GM23338 (cell line): Measurements from ENCODE around the gene MAMDC2. TPM values are rescaled to one million over a fixed set of nuclear protein-coding genes. Genes with fewer than 3 reads are reported as not detected.

ENCODE experiments used
- ATAC-seq: fragments of 200-7000 bp; cut with Tn5 transposase; 3 replicates; pipeline ENCODE4 v1.9.1; 2020
- DNase-seq: peaks from one replicate; pipeline ENCODE4 v3.0.0-alpha.2; 2015; ENCODE audit warnings: low spot score
- H2AFZ ChIP-seq: fragments of 200-600 bp; sonication (generic); 2 replicates; pipeline ENCODE4 v1.8.0; 2016; ENCODE audit warnings: antibody characterized with exemption, mild to moderate bottlenecking, moderate library complexity
- H3F3A ChIP-seq: fragments of 200-600 bp; sonication (generic); replicated peaks from 2 replicates; pipeline ENCODE4 v1.8.0; 2017; ENCODE audit warnings: antibody characterized with exemption, mixed run types, low read depth
- H3K27ac ChIP-seq: fragments of 200-600 bp; sonication (generic); 2 replicates; pipeline ENCODE4 v1.6.1; 2016; ENCODE audit warnings: low read depth
- H3K27me3 ChIP-seq: fragments of 200-600 bp; sonication (generic); 2 replicates; pipeline ENCODE4 v1.8.0; 2016; ENCODE audit warnings: mild to moderate bottlenecking, mixed run types, moderate library complexity; ENCODE audit not compliant: insufficient read depth
- H3K36me3 ChIP-seq: fragments of 200-600 bp; sonication (generic); 2 replicates; pipeline ENCODE4 v1.8.0; 2016; ENCODE audit warnings: mild to moderate bottlenecking; ENCODE audit not compliant: insufficient read depth
- H3K4me1 ChIP-seq: fragments of 200-600 bp; sonication (generic); 2 replicates; pipeline ENCODE4 v1.8.0; 2016; ENCODE audit warnings: mild to moderate bottlenecking, moderate library complexity; ENCODE audit not compliant: insufficient read depth
- H3K4me2 ChIP-seq: fragments of 200-600 bp; sonication (generic); 2 replicates; pipeline ENCODE4 v1.7.1; 2017; ENCODE audit warnings: mixed run types
- H3K4me3 ChIP-seq: fragments of 200-600 bp; sonication (generic); 2 replicates; pipeline ENCODE4 v1.6.1; 2016; ENCODE audit warnings: mixed run types
- H3K79me2 ChIP-seq: fragments of 200-600 bp; sonication (generic); replicated peaks from 2 replicates; pipeline ENCODE4 v1.8.0; 2017; ENCODE audit warnings: mild to moderate bottlenecking; ENCODE audit not compliant: insufficient read depth
- H3K9me2 ChIP-seq: fragments of 200-600 bp; sonication (generic); 2 replicates; pipeline ENCODE4 v1.8.0; 2017; ENCODE audit not compliant: insufficient read depth
- H4K20me1 ChIP-seq: fragments of 200-600 bp; sonication (generic); replicated peaks from 2 replicates; pipeline ENCODE4 v1.8.0; 2017; ENCODE audit warnings: mild to moderate bottlenecking; ENCODE audit not compliant: insufficient read depth
- H3K27ac Mint-ChIP-seq: 2 replicates; pipeline ENCODE4 v1.8.0; 2020; ENCODE audit warnings: inconsistent platforms, mild to moderate bottlenecking, moderate library complexity, mixed read lengths
- H3K27me3 Mint-ChIP-seq: 3 replicates; pipeline ENCODE4 v1.8.0; 2022; ENCODE audit warnings: low read depth, mild to moderate bottlenecking, moderate library complexity, mixed read lengths, inconsistent platforms; ENCODE audit not compliant: insufficient read depth, poor library complexity
- H3K36me3 Mint-ChIP-seq: 3 replicates; pipeline ENCODE4 v1.8.0; 2021; ENCODE audit warnings: low read depth, mild to moderate bottlenecking, inconsistent platforms, moderate library complexity, mixed read lengths
- H3K4me1 Mint-ChIP-seq: 3 replicates; pipeline ENCODE4 v1.8.0; 2020; ENCODE audit warnings: mild to moderate bottlenecking, inconsistent platforms, mixed read lengths
- H3K4me3 Mint-ChIP-seq: 3 replicates; pipeline ENCODE4 v1.8.0; 2021; ENCODE audit warnings: moderate library complexity, mild to moderate bottlenecking, inconsistent platforms, mixed read lengths
- H3K9me3 Mint-ChIP-seq: 3 replicates; pipeline ENCODE4 v1.8.0; 2020; ENCODE audit warnings: moderate library complexity, mild to moderate bottlenecking, inconsistent platforms, mixed read lengths
- CREB1 ChIP-seq: fragments of 250-450 bp; sonication (Bioruptor Pico); IDR thresholded peaks from 2 replicates; pipeline ENCODE4 v1.5.0; 2020; ENCODE audit warnings: low read depth, mild to moderate bottlenecking, moderate library complexity
- CTCF ChIP-seq, 2 experiments: fragments of 200-600 bp in 1 of 2; sonication (generic) in 1 of 2; conservative IDR thresholded peaks; 2 replicates each; pipeline versions ENCODE4 v1.5.1 to v1.6.1; 2016 to 2017; ENCODE audit warnings: antibody characterized with exemption in 2 of 2, low read depth in 2 of 2, mild to moderate bottlenecking in 2 of 2, moderate library complexity in 1 of 2
- ETS1 ChIP-seq: IDR thresholded peaks from 2 replicates; pipeline ENCODE4 v1.6.1; 2016; ENCODE audit warnings: antibody characterized with exemption
- EZH2 ChIP-seq: fragments of 200-600 bp; sonication (generic); IDR thresholded peaks from one replicate; pipeline ENCODE4 v1.8.0; 2017; ENCODE audit warnings: antibody characterized with exemption, mild to moderate bottlenecking, low read depth; ENCODE audit not compliant: unreplicated experiment
- EZH2phosphoT487 ChIP-seq: fragments of 200-600 bp; sonication (generic); IDR thresholded peaks from one replicate; pipeline ENCODE4 v1.8.1; 2018; ENCODE audit warnings: antibody characterized with exemption; ENCODE audit not compliant: unreplicated experiment
- JUNB ChIP-seq: IDR thresholded peaks from one replicate; pipeline ENCODE4 v1.6.1; 2016; ENCODE audit warnings: antibody characterized with exemption; ENCODE audit not compliant: unreplicated experiment
- NANOG ChIP-seq: IDR thresholded peaks from 2 replicates; pipeline ENCODE4 v1.6.1; 2016; ENCODE audit warnings: antibody characterized with exemption, borderline replicate concordance
- POLR2AphosphoS5 ChIP-seq: IDR thresholded peaks from 2 replicates; pipeline ENCODE4 v1.6.1; 2016; ENCODE audit warnings: antibody characterized with exemption, low read depth
- ZNF114 ChIP-seq: fragments of 250-450 bp; sonication (Bioruptor Pico); IDR thresholded peaks from 2 replicates; pipeline ENCODE4 v1.5.0; 2020; ENCODE audit warnings: mild to moderate bottlenecking, moderate library complexity
- ZNF331 ChIP-seq: fragments of 250-450 bp; sonication (Bioruptor Pico); IDR thresholded peaks from 2 replicates; pipeline ENCODE4 v1.5.0; 2020; ENCODE audit warnings: low read depth, mild to moderate bottlenecking, moderate library complexity
- ZNF462 ChIP-seq: fragments of 250-450 bp; sonication (Bioruptor Pico); IDR thresholded peaks from 2 replicates; pipeline ENCODE4 v1.5.0; 2020; ENCODE audit warnings: mild to moderate bottlenecking, moderate library complexity
- polyA plus RNA-seq: library from polyadenylated mRNA; unstranded; fragments of >200 nt; fragmentation: Nextera tagmentation; extraction: Ambion mirVana; gene quantifications from 2 replicates; pipeline ENCODE4 v1.2.1, GENCODE V29; 2016
- total RNA-seq: library from RNA; depleted of rRNA; stranded (reverse); fragments of >200 nt; shearing (Covaris generic); gene quantifications from 2 replicates; pipeline ENCODE4 v1.2.3, GENCODE V29; 2014

MAMDC2 gene
- total and polyA plus RNA-seq, 2 experiments from 2014 or later: 7.7 to 19.6 TPM

- no peak overlapping the region for H3K4me2 ChIP-seq
- Mint-ChIP-seq H3K4me1 (peaks cover 8% of the 10 kb centered on the region), H3K4me3 (no peak overlapping the region), H3K27me3 (peaks cover 4% of the 10 kb centered on the region), H3K36me3 (no peaks in the 10 kb centered on the region), H3K9me3 (no peaks in the 10 kb centered on the region), H3K27ac (no peak overlapping the region)
- H2AFZ ChIP-seq: no peak overlapping the region
- DNase-seq: no peak
- no peaks in the 10 kb centered on the region for H3K79me2 ChIP-seq
- no peak overlapping the region for H3K4me3 ChIP-seq
- no peaks in the 10 kb centered on the region for H4K20me1 ChIP-seq
- no peak for ATAC-seq
- no peaks in the 10 kb centered on the region for H3K27me3 ChIP-seq
- H3K4me1 ChIP-seq: peaks cover 5% of the 10 kb centered on the region; the same call in 1 of the 2 replicates
- 0 out of 2 replicates have a peak, but pooled peaks cover 5% of the 10 kb centered on the region for H3K36me3 ChIP-seq
- TF ChIP-seq EZH2 (no peak), JUNB (no peak), ETS1 (no peak), POLR2AphosphoS5 (no peak), EZH2phosphoT487 (no peak), CREB1 (no peak)
- H3F3A ChIP-seq: no peaks in the 10 kb centered on the region
- peaks cover 5% of the 10 kb centered on the region; the same call in 1 of the 2 replicates for H3K9me2 ChIP-seq
- H3K27ac ChIP-seq: no peak overlapping the region
Observed at GRCh38 chr9:70147196-70147595, 103.5 kb downstream of the MAMDC2 start.

- H2AFZ ChIP-seq: no peak overlapping the region
- peaks cover 4% of the 10 kb centered on the region for H3K27me3 Mint-ChIP-seq
- H3K27ac Mint-ChIP-seq: no peak overlapping the region
- DNase-seq (no peak), ATAC-seq (no peak)
- 0 out of 2 replicates have a peak, but pooled peaks cover 5% of the 10 kb centered on the region for H3K36me3 ChIP-seq
- TF ChIP-seq NANOG (no peak), JUNB (no peak), ZNF462 (CRISPR knock-in tag) (no peak), ZNF331 (CRISPR knock-in tag) (no peak), ETS1 (no peak), POLR2AphosphoS5 (no peak), CTCF (conservative IDR thresholded peaks at IDR 0.05; ENCODE audit: low read depth in 2 of 2) (peak in 1 of 2 experiments; percentile 47; a peak in 2 of 4 replicates), ZNF114 (CRISPR knock-in tag) (no peak), EZH2 (no peak)
- H3K36me3 Mint-ChIP-seq: no peaks in the 10 kb centered on the region
- H3K27me3 ChIP-seq: no peaks in the 10 kb centered on the region
- no peak overlapping the region for H3K4me2 ChIP-seq
- no peak overlapping the region for H3K4me3 Mint-ChIP-seq
- H3K4me3 ChIP-seq: no peak overlapping the region
- no peaks in the 10 kb centered on the region for H3F3A ChIP-seq
- H4K20me1 ChIP-seq: no peaks in the 10 kb centered on the region
- no peaks in the 10 kb centered on the region for H3K9me3 Mint-ChIP-seq
- no peaks in the 10 kb centered on the region for H3K79me2 ChIP-seq
- H3K4me1 ChIP-seq: peaks cover 9% of the 10 kb centered on the region
- peaks cover 10% of the 10 kb centered on the region for H3K4me1 Mint-ChIP-seq
- H3K9me2 ChIP-seq: peaks cover 5% of the 10 kb centered on the region; the same call in 1 of the 2 replicates
- H3K27ac ChIP-seq: no peak overlapping the region
Observed at GRCh38 chr9:70147651-70148050, 104.0 kb downstream of the MAMDC2 start.
